LNCaP clone FGC (cell line): ENCODE measurements around the gene GCSAM.
A peak's percentile ranks its signal among the peaks of the same experiment; 100 is the strongest.

Experiments
- DNase-seq: peaks from one replicate; pipeline ENCODE4 v3.0.0-alpha.2; 2011; ENCODE audit warnings: low read depth
- H3K4me3 ChIP-seq: 2 replicates; pipeline ENCODE4 v1.5.1; 2011; ENCODE audit warnings: mild to moderate bottlenecking, low read depth, low read length, control low read depth
- CTCF ChIP-seq: IDR thresholded peaks from 2 replicates; pipeline ENCODE4 v1.5.1; 2012; ENCODE audit warnings: mild to moderate bottlenecking; ENCODE audit not compliant: control insufficient read depth, insufficient read depth; ENCODE audit errors: extremely low read depth

The GCSAM gene

GRCh38 chr3:112136959-112137693 is 4.1 kb upstream of the GCSAM start:
- no peak overlapping the region for H3K4me3 ChIP-seq
- peak; percentile 52 for DNase-seq
- TF ChIP-seq CTCF = peak; percentile 82

GRCh38 chr3:112136046-112136445 is 3.0 kb upstream of the GCSAM start:
- no peak overlapping the region for H3K4me3 ChIP-seq
- no peak for DNase-seq
- TF ChIP-seq CTCF = no peak

GRCh38 chr3:112134335-112135124 is 1.5 kb upstream of the GCSAM start:
- no peak for TF ChIP-seq CTCF
- no peak overlapping the region for H3K4me3 ChIP-seq
- DNase-seq = peak; percentile 96

- TF ChIP-seq CTCF = no peak
- no peak for DNase-seq
- H3K4me3 ChIP-seq = no peak overlapping the region
Observed at GRCh38 chr3:112133626-112134334, 732 bp upstream of the GCSAM start.

- H3K4me3 ChIP-seq = no peak overlapping the region
- DNase-seq = no peak
- no peak for TF ChIP-seq CTCF
Observed at GRCh38 chr3:112132554-112132953, 494 bp downstream of the GCSAM start.

GRCh38 chr3:112132088-112132487 is 960 bp downstream of the GCSAM start:
- no peak overlapping the region for H3K4me3 ChIP-seq
- no peak for DNase-seq
- no peak for TF ChIP-seq CTCF
